B cell (primary cell): ENCODE data around the gene APPBP2.

Experiments
- EZH2 ChIP-seq: IDR thresholded peaks from 2 replicates; pipeline ENCODE4 v1.6.1; 2012; ENCODE audit warnings: borderline replicate concordance, low read depth, mild to moderate bottlenecking, moderate library complexity, low read length; ENCODE audit not compliant: insufficient read depth, poor library complexity, severe bottlenecking
- TF ChIP-seq, protein P1 (sequence below): fragments of 200-600 bp; IDR thresholded peaks from one replicate; pipeline ENCODE4 v1.8.0; 2022; ENCODE audit warnings: antibody characterized with exemption, mild to moderate bottlenecking

DNA sequence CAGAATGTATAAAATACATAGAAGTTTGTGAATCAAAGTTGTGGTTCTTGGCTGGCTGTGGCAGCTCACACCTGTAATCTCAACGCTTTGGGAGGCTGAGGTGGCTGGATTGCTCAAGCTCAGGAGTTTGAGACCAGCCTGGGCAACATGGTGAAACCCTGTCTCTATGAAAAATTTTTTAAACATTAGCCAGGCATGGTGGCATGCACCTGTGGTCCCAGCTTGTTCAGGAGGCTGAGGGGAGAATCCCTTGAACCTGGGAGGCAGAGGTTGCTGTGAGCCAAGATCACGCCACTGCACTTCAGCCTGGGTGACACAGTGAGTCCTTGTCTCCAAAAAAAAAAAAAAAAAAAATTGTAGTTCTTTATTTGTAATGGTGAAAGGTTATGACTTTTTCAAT lies 13.8 kb upstream of the APPBP2 start:
- TF ChIP-seq, protein P1, sequence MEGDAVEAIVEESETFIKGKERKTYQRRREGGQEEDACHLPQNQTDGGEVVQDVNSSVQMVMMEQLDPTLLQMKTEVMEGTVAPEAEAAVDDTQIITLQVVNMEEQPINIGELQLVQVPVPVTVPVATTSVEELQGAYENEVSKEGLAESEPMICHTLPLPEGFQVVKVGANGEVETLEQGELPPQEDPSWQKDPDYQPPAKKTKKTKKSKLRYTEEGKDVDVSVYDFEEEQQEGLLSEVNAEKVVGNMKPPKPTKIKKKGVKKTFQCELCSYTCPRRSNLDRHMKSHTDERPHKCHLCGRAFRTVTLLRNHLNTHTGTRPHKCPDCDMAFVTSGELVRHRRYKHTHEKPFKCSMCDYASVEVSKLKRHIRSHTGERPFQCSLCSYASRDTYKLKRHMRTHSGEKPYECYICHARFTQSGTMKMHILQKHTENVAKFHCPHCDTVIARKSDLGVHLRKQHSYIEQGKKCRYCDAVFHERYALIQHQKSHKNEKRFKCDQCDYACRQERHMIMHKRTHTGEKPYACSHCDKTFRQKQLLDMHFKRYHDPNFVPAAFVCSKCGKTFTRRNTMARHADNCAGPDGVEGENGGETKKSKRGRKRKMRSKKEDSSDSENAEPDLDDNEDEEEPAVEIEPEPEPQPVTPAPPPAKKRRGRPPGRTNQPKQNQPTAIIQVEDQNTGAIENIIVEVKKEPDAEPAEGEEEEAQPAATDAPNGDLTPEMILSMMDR = no peak
- no peak for TF ChIP-seq EZH2
